ENCODE measurements around the gene CNPPD1. TPM values are rescaled to one million over a fixed set of nuclear protein-coding genes. Genes with fewer than 3 reads are reported as not detected.
A peak's percentile ranks its signal among the peaks of the same experiment; 100 is the strongest.

Gene CNPPD1
- total and polyA plus RNA-seq, 2 of the 8 experiments (the other 6 are each of a cell fraction or from before 2014, with no cell fraction given) = 32.9 to 35.9 TPM

- TF ChIP-seq CHD7 (IDR thresholded peaks at IDR 0.05; ENCODE audit: insufficient replicate concordance, low read length) = no peak
- TF ChIP-seq FOSL1 (IDR thresholded peaks at IDR 0.05; ENCODE audit: insufficient read depth, low read depth, low read length) = no peak
- TF ChIP-seq TAF1 (IDR thresholded peaks at IDR 0.05; ENCODE audit: low read depth, low read length) = peak; percentile 88
- TF ChIP-seq POLR2A (IDR thresholded peaks at IDR 0.05; ENCODE audit: control extremely low read depth in 1 of 2, low read depth in 2 of 2, low read length in 2 of 2) = peak in 1 of 2 experiments; percentile 81; a peak in 2 of 3 replicates
- no peak; the same call in 1 of the 2 replicates for TF ChIP-seq RBBP5 (IDR thresholded peaks at IDR 0.05; ENCODE audit: borderline replicate concordance, low read depth, low read length)
- TF ChIP-seq BCL11A (IDR thresholded peaks at IDR 0.05; ENCODE audit: low read depth in 2 of 2, low read length in 2 of 2) = no peak
- no peak; the same call in 1 of the 2 replicates for TF ChIP-seq SP4 (IDR thresholded peaks at IDR 0.05; ENCODE audit: low read length)
- no peak for TF ChIP-seq NANOG (IDR thresholded peaks at IDR 0.05; ENCODE audit: insufficient read depth, low read depth, low read length, poor library complexity, severe bottlenecking)
Measured at GRCh38 chr2:219206328-219207133, 29.8 kb upstream of the CNPPD1 start, which contains the start of gene ZFAND2B (continued).

Measured in H1 (cell line).